ENCODE data around the gene LZTS3. TPM values are rescaled to one million over a fixed set of nuclear protein-coding genes. Genes with fewer than 3 reads are reported as not detected.

Gene LZTS3
- total RNA-seq, 1 experiment from 2014 or later = 32.6 TPM

GRCh38 chr20:3199976-3200755 is 26.8 kb upstream of the LZTS3 start:
- ChIA-PET POLR2A (no interaction called here), CTCF (interaction anchor here (0.6 to 1.3 kb wide), 6 partner anchors 17 to 147 kb away, joined by 3 to 6 read pairs (median 4); no protein-coding TSS in a partner anchor)
- Mint-ChIP-seq H3K27me3 (ENCODE audit: low read depth) (no peaks in the 10 kb centered on the region), H3K36me3 (peaks cover 51% of the 10 kb centered on the region), H3K27ac (peak overlapping the region; percentile 19; the same call in 1 of the 2 replicates), H3K4me3 (no peak overlapping the region), H3K4me1 (peaks cover 5% of the 10 kb centered on the region), H3K9me3 (no peaks in the 10 kb centered on the region)
- DNase-seq (ENCODE audit: low spot score) (no peak), ATAC-seq (no peak)
- TF ChIP-seq PREB (CRISPR knock-in tag; IDR thresholded peaks at IDR 0.05; ENCODE audit: borderline replicate concordance) (no peak), CREB1 (CRISPR knock-in tag; IDR thresholded peaks at IDR 0.05) (no peak), FOXK1 (CRISPR knock-in tag; IDR thresholded peaks at IDR 0.05) (no peak), CREM (CRISPR knock-in tag; IDR thresholded peaks at IDR 0.05) (no peak), ZNF219 (CRISPR knock-in tag; IDR thresholded peaks at IDR 0.05; ENCODE audit: borderline replicate concordance) (no peak), E2F1 (CRISPR knock-in tag; IDR thresholded peaks at IDR 0.05) (no peak), ZNF396 (CRISPR knock-in tag; IDR thresholded peaks at IDR 0.05; ENCODE audit: borderline replicate concordance) (no peak)
- TF ChIP-seq, protein P1, sequence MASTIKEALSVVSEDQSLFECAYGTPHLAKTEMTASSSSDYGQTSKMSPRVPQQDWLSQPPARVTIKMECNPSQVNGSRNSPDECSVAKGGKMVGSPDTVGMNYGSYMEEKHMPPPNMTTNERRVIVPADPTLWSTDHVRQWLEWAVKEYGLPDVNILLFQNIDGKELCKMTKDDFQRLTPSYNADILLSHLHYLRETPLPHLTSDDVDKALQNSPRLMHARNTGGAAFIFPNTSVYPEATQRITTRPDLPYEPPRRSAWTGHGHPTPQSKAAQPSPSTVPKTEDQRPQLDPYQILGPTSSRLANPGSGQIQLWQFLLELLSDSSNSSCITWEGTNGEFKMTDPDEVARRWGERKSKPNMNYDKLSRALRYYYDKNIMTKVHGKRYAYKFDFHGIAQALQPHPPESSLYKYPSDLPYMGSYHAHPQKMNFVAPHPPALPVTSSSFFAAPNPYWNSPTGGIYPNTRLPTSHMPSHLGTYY (CRISPR knock-in tag; IDR thresholded peaks at IDR 0.05) = no peak
- TF ChIP-seq, protein P2, sequence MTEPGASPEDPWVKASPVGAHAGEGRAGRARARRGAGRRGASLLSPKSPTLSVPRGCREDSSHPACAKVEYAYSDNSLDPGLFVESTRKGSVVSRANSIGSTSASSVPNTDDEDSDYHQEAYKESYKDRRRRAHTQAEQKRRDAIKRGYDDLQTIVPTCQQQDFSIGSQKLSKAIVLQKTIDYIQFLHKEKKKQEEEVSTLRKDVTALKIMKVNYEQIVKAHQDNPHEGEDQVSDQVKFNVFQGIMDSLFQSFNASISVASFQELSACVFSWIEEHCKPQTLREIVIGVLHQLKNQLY (CRISPR knock-in tag; IDR thresholded peaks at IDR 0.05) = no peak

- peaks cover 5% of the 10 kb centered on the region for H3K4me1 Mint-ChIP-seq
- H3K27me3 Mint-ChIP-seq (ENCODE audit: low read depth) = no peaks in the 10 kb centered on the region
- TF ChIP-seq KAT7 (CRISPR knock-in tag; IDR thresholded peaks at IDR 0.05; ENCODE audit: borderline replicate concordance) = no peak
- TF ChIP-seq USF1 (CRISPR knock-in tag; IDR thresholded peaks at IDR 0.05) = no peak
- no peak for TF ChIP-seq E2F1 (CRISPR knock-in tag; IDR thresholded peaks at IDR 0.05)
- TF ChIP-seq, protein P3, sequence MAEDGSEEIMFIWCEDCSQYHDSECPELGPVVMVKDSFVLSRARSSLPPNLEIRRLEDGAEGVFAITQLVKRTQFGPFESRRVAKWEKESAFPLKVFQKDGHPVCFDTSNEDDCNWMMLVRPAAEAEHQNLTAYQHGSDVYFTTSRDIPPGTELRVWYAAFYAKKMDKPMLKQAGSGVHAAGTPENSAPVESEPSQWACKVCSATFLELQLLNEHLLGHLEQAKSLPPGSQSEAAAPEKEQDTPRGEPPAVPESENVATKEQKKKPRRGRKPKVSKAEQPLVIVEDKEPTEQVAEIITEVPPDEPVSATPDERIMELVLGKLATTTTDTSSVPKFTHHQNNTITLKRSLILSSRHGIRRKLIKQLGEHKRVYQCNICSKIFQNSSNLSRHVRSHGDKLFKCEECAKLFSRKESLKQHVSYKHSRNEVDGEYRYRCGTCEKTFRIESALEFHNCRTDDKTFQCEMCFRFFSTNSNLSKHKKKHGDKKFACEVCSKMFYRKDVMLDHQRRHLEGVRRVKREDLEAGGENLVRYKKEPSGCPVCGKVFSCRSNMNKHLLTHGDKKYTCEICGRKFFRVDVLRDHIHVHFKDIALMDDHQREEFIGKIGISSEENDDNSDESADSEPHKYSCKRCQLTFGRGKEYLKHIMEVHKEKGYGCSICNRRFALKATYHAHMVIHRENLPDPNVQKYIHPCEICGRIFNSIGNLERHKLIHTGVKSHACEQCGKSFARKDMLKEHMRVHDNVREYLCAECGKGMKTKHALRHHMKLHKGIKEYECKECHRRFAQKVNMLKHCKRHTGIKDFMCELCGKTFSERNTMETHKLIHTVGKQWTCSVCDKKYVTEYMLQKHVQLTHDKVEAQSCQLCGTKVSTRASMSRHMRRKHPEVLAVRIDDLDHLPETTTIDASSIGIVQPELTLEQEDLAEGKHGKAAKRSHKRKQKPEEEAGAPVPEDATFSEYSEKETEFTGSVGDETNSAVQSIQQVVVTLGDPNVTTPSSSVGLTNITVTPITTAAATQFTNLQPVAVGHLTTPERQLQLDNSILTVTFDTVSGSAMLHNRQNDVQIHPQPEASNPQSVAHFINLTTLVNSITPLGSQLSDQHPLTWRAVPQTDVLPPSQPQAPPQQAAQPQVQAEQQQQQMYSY (CRISPR knock-in tag; IDR thresholded peaks at IDR 0.05) = no peak
- TF ChIP-seq EMX1 (CRISPR knock-in tag; IDR thresholded peaks at IDR 0.05) = no peak
- TF ChIP-seq TEAD4 (CRISPR knock-in tag; IDR thresholded peaks at IDR 0.05) = no peak
- no peaks in the 10 kb centered on the region for H3K9me3 Mint-ChIP-seq
- CTCF ChIA-PET = no interaction called here
- DNase-seq (ENCODE audit: low spot score) (no peak), ATAC-seq (no peak)
- H3K4me3 Mint-ChIP-seq = no peak overlapping the region
- POLR2A ChIA-PET = no interaction called here
- H3K27ac Mint-ChIP-seq = no peak overlapping the region
- peaks cover 54% of the 10 kb centered on the region for H3K36me3 Mint-ChIP-seq
These were observed 25.9 kb upstream of the LZTS3 start for GRCh38 chr20:3199206-3199605.

Data from WTC11 (cell line).